ENCODE measurements around the gene ESYT1.
"Not testable (repeated sequence)": the region's sequence is repeated elsewhere in the genome, so short reads cannot be mapped to it uniquely, and the experiment has no call there.

ESYT1 gene

DNA sequence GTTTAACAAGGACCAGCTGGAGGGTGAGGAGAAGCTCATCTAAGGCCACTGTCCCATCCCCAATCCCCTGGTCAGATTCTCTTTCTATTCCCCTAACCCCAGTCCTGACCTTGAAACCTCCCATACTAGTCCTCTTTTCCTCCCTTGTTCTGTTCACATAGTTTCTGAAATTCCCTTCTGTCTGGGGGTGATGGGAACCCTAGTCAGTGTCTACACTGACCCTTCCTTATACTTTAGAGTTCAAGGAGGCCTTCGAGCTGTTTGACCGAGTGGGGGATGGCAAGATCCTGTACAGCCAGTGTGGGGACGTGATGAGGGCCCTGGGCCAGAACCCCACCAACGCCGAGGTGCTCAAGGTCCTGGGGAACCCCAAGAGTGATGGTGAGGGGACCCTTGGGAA lies 26.8 kb downstream of the ESYT1 start:
- intact Hi-C loops (cut with DNase I; ENCODE audit: low total_unique reads), result no loop called here

GRCh38 chr12:56155256-56155845 lies 27.3 kb downstream of the ESYT1 start:
- peaks cover 0 to 30% (median 22%) of the 10 kb centered on the region in 4 donors for H3K4me1 ChIP-seq
- intact Hi-C loops (cut with DNase I; ENCODE audit: low total_unique reads), result no loop called here
- peaks cover 11 to 21% (median 12%) of the 10 kb centered on the region in 3 donors for H3K36me3 ChIP-seq
- no peaks in the 10 kb centered on the region for H3K27me3 ChIP-seq
- TF ChIP-seq, protein P1, sequence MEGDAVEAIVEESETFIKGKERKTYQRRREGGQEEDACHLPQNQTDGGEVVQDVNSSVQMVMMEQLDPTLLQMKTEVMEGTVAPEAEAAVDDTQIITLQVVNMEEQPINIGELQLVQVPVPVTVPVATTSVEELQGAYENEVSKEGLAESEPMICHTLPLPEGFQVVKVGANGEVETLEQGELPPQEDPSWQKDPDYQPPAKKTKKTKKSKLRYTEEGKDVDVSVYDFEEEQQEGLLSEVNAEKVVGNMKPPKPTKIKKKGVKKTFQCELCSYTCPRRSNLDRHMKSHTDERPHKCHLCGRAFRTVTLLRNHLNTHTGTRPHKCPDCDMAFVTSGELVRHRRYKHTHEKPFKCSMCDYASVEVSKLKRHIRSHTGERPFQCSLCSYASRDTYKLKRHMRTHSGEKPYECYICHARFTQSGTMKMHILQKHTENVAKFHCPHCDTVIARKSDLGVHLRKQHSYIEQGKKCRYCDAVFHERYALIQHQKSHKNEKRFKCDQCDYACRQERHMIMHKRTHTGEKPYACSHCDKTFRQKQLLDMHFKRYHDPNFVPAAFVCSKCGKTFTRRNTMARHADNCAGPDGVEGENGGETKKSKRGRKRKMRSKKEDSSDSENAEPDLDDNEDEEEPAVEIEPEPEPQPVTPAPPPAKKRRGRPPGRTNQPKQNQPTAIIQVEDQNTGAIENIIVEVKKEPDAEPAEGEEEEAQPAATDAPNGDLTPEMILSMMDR (IDR thresholded peaks at IDR 0.05), result no peak
- H3K4me3 ChIP-seq, result no peak overlapping the region
- H3K9me3 ChIP-seq, result no peaks in the 10 kb centered on the region
- no peak for DNase-seq
- H3K27ac ChIP-seq, result no peak overlapping the region

More for the DNA sequence above, 26.8 kb downstream of the ESYT1 start:
- Histone ChIP-seq H3K36me3 (peaks cover 6 to 15% (median 6%) of the 10 kb centered on the region in 3 donors), H3K27me3 (no peaks in the 10 kb centered on the region), H3K4me1 (peaks cover 0 to 25% (median 18%) of the 10 kb centered on the region in 4 donors), H3K9me3 (no peaks in the 10 kb centered on the region), H3K4me3 (no peak overlapping the region), H3K27ac (no peak overlapping the region)
- no peak for DNase-seq
- TF ChIP-seq, protein P1 (IDR thresholded peaks at IDR 0.05), result no peak

DNA sequence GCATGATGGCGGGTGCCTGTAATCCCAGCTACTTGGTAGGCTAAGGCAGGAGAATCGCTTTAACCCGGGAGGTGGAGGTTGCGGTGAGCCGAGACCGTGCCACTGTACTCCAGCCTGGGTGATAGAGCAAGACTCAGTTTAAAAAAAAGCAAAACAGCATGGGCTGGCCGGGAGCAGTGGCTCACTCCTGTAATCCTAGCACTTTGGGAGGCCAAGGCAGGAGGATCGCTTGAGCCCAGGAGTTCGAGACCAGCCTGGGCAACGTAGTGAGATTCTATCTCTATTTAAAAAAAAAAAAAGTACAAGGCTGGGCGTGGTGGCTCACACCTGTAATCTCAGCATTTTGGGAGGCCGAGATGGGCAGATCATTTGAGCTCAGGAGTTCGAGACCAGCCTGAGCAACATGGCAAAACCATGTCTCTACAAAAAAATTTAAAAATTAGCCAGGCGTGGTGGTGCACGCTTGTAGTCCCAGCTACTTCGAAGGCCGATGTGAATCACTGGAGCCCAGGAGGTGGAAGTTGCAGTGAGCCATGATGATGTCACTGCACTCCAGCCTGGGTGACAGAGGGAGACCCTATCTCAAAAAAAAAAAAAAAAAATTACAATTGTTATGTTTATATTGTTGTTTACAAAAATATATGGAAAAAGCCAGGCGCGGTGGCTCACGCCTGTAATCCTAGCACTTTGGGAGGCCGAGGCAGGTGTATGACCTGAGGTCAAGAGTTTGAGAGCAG lies 28.6 kb downstream of the ESYT1 start:
- H3K9me3 ChIP-seq; intact Hi-C loops (cut with DNase I; ENCODE audit: low total_unique reads); H3K27me3 ChIP-seq; DNase-seq: not testable (repeated sequence)
- peaks cover 0 to 39% (median 29%) of the 10 kb centered on the region in 4 donors for H3K4me1 ChIP-seq
- H3K36me3 ChIP-seq, result peaks cover 24 to 34% (median 24%) of the 10 kb centered on the region in 3 donors
- peak overlapping the region; percentile 95 to 99 for H3K27ac ChIP-seq
- H3K4me3 ChIP-seq, result peak overlapping the region; percentile 77 to 93

DNA sequence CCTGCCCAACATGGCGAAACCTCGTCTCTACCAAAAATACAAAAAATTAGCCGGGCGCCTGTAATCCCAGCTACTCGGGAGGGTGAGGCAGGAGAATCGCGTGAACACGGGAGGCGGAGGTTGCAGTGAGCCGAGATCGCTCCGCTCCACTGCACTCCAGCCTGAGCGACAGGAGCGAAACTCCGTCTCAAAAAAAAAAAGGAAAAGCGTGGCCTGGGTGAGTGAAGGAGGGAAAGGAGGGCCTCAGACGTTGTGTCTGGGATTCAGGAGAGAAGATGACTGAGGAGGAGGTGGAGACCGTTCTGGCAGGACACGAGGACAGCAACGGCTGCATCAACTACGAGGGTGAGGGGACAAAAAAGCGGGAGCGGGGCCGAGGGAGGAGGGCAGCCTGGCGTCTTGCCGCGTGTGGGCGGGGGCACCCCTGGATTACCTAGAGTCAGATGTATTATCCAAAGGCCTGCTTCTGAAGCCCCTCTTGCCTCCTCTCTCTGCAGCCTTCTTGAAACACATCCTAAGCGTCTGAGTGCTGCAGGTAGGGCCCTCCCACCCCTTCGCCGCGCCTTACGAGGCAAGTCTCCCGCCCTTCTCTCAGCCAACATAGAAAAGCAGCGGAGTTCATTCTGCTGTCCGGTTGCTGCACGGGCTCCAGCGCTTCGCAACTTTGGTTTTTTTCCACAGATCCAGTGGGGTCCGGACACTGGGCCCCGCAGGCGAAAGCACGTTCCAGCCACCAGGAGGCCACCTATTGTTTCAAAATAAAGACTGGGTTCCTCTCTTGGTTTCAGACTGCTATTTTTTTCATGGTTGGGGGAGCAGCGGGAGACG lies 29.3 kb downstream of the ESYT1 start:
- H3K36me3 ChIP-seq, result peaks cover 32 to 41% (median 32%) of the 10 kb centered on the region in 3 donors
- DNase-seq, result peak; percentile 78 to 90
- H3K27ac ChIP-seq, result peak overlapping the region; percentile 95 to 99
- intact Hi-C loops (cut with DNase I; ENCODE audit: low total_unique reads), result no loop called here
- TF ChIP-seq, protein P1 (IDR thresholded peaks at IDR 0.05), result peak; percentile 60 to 83
- H3K4me1 ChIP-seq, result peaks cover 0 to 43% (median 33%) of the 10 kb centered on the region in 4 donors
- H3K27me3 ChIP-seq, result no peaks in the 10 kb centered on the region
- H3K4me3 ChIP-seq, result peak overlapping the region; percentile 77 to 93
- H3K9me3 ChIP-seq, result no peaks in the 10 kb centered on the region

- H3K27ac ChIP-seq, result peak within 1 kb of the TSS; percentile 95 to 99
- intact Hi-C loops (cut with DNase I; ENCODE audit: low total_unique reads), result no loop called here
Observed at GRCh38 chr12:56158029-56158925, 30.2 kb downstream of the ESYT1 start, which contains the start of gene MYL6. MYL6 (plus strand) TSS chr12:56158359; CDS start chr12:56158402, 43 bp downstream.

More at GRCh38 chr12:56158029-56158925, 30.2 kb downstream of the ESYT1 start, which contains the start of gene MYL6:
- Histone ChIP-seq H3K4me1 (peaks cover 0 to 40% (median 30%) of the 10 kb centered on the region in 4 donors), H3K9me3 (no peaks in the 10 kb centered on the region), H3K36me3 (peaks cover 38 to 50% (median 40%) of the 10 kb centered on the region in 3 donors), H3K4me3 (peak within 1 kb of the TSS; percentile 77 to 93), H3K27me3 (no peaks in the 10 kb centered on the region)
- TF ChIP-seq, protein P1 (IDR thresholded peaks at IDR 0.05), result peak in 1 of 2 experiments; percentile 6
- peak; percentile 98 to 99 for DNase-seq
